Stimulated activated CD8-positive, alpha-beta memory T cell treated with anti-CD3 and anti-CD28 coated beads, Interleukin-7, amount 100 ng/mL, for 24 hours (primary cell): ENCODE measurements around the gene TBR1.

ENCODE experiments used
- DNase-seq: peaks from one replicate; pipeline ENCODE4 v3.0.0-alpha.2; 2020; ENCODE audit warnings: low read depth

The TBR1 gene

GRCh38 chr2:161415034-161415986 lies 787 bp upstream of the TBR1 start:
- no peak for DNase-seq

GRCh38 chr2:161416708-161417437 lies 776 bp downstream of the TBR1 start:
- no peak for DNase-seq

GRCh38 chr2:161417438-161418274 lies 1.6 kb downstream of the TBR1 start:
- DNase-seq, result no peak

GRCh38 chr2:161418275-161418714 lies 2.2 kb downstream of the TBR1 start:
- no peak for DNase-seq

- no peak for DNase-seq
Measured at GRCh38 chr2:161418715-161419637, 2.9 kb downstream of the TBR1 start.

GRCh38 chr2:161419638-161420190 lies 3.6 kb downstream of the TBR1 start:
- no peak for DNase-seq

- no peak for DNase-seq
Measured at GRCh38 chr2:161420406-161421074, 4.4 kb downstream of the TBR1 start.

- DNase-seq, result no peak
Measured at GRCh38 chr2:161421686-161422085, 5.6 kb downstream of the TBR1 start.

- DNase-seq, result no peak
Measured at GRCh38 chr2:161422816-161423403, 6.8 kb downstream of the TBR1 start.

GRCh38 chr2:161423421-161424393 lies 7.6 kb downstream of the TBR1 start:
- DNase-seq, result no peak

- no peak for DNase-seq
Measured at GRCh38 chr2:161424394-161424769, 8.3 kb downstream of the TBR1 start.

GRCh38 chr2:161424891-161425727 lies 9.0 kb downstream of the TBR1 start:
- DNase-seq, result no peak

- DNase-seq, result no peak
Measured at GRCh38 chr2:161425728-161426454, 9.8 kb downstream of the TBR1 start.

- DNase-seq, result no peak
Measured at GRCh38 chr2:161426455-161426921, 10.4 kb downstream of the TBR1 start.

- DNase-seq, result no peak
Measured at GRCh38 chr2:161426922-161427663, 11.0 kb downstream of the TBR1 start.
